ENCODE measurements around the gene RNF123.
A peak's percentile ranks its signal among the peaks of the same experiment; 100 is the strongest.

Gene RNF123

GRCh38 chr3:49689046-49689907 lies at the start of gene RNF123, which contains the start of gene MST1:
Gene RNF123, plus strand, starts transcription at chr3:49689557. Its CDS starts 1,609 bp downstream, at chr3:49691166.
Gene MST1, minus strand, starts transcription at chr3:49689474. Its CDS starts 783 bp downstream, at chr3:49688691.
- DNase-seq (ENCODE audit: low read depth in 2 of 2): peak; percentile 79 to 88

- no peak for DNase-seq (ENCODE audit: low read depth in 2 of 2)
Measured at GRCh38 chr3:49641292-49641691, 48.1 kb upstream of the RNF123 start.

- DNase-seq (ENCODE audit: low read depth in 2 of 2): no peak
Measured at GRCh38 chr3:49641921-49642707, 47.2 kb upstream of the RNF123 start.

GRCh38 chr3:49642708-49643145 lies 46.6 kb upstream of the RNF123 start:
- DNase-seq (ENCODE audit: low read depth in 2 of 2): no peak

- no peak for DNase-seq (ENCODE audit: low read depth in 2 of 2)
Measured at GRCh38 chr3:49644684-49645083, 44.7 kb upstream of the RNF123 start.

- no peak for DNase-seq (ENCODE audit: low read depth in 2 of 2)
Measured at GRCh38 chr3:49646236-49646635, 43.1 kb upstream of the RNF123 start.

GRCh38 chr3:49647741-49648140 lies 41.6 kb upstream of the RNF123 start:
- DNase-seq (ENCODE audit: low read depth in 2 of 2): no peak

GRCh38 chr3:49648354-49649019 lies 40.9 kb upstream of the RNF123 start:
- no peak for DNase-seq (ENCODE audit: low read depth in 2 of 2)

GRCh38 chr3:49649576-49649975 lies 39.8 kb upstream of the RNF123 start:
- no peak for DNase-seq (ENCODE audit: low read depth in 2 of 2)

GRCh38 chr3:49650177-49650576 lies 39.2 kb upstream of the RNF123 start:
- no peak for DNase-seq (ENCODE audit: low read depth in 2 of 2)

GRCh38 chr3:49650637-49651036 lies 38.7 kb upstream of the RNF123 start:
- no peak for DNase-seq (ENCODE audit: low read depth in 2 of 2)

- no peak for DNase-seq (ENCODE audit: low read depth in 2 of 2)
Measured at GRCh38 chr3:49652218-49652902, 37.0 kb upstream of the RNF123 start.

- no peak for DNase-seq (ENCODE audit: low read depth in 2 of 2)
Measured at GRCh38 chr3:49652903-49653415, 36.4 kb upstream of the RNF123 start.

- DNase-seq (ENCODE audit: low read depth in 2 of 2): no peak
Measured at GRCh38 chr3:49653621-49654020, 35.7 kb upstream of the RNF123 start.

- no peak for DNase-seq (ENCODE audit: low read depth in 2 of 2)
Measured at GRCh38 chr3:49654176-49654825, 35.1 kb upstream of the RNF123 start.

- no peak for DNase-seq (ENCODE audit: low read depth in 2 of 2)
Measured at GRCh38 chr3:49654955-49655556, 34.3 kb upstream of the RNF123 start.

GRCh38 chr3:49655731-49656285 lies 33.5 kb upstream of the RNF123 start:
- DNase-seq (ENCODE audit: low read depth in 2 of 2): no peak

- no peak for DNase-seq (ENCODE audit: low read depth in 2 of 2)
Measured at GRCh38 chr3:49656541-49657112, 32.7 kb upstream of the RNF123 start.

- DNase-seq (ENCODE audit: low read depth in 2 of 2): no peak
Measured at GRCh38 chr3:49657208-49657915, 32.0 kb upstream of the RNF123 start.
